ENCODE data around the gene OTP. TPM values are rescaled to one million over a fixed set of nuclear protein-coding genes. Genes with fewer than 3 reads are reported as not detected.

The OTP gene
- total and polyA plus RNA-seq, 2 experiments from 2014 or later, result not detected

DNA sequence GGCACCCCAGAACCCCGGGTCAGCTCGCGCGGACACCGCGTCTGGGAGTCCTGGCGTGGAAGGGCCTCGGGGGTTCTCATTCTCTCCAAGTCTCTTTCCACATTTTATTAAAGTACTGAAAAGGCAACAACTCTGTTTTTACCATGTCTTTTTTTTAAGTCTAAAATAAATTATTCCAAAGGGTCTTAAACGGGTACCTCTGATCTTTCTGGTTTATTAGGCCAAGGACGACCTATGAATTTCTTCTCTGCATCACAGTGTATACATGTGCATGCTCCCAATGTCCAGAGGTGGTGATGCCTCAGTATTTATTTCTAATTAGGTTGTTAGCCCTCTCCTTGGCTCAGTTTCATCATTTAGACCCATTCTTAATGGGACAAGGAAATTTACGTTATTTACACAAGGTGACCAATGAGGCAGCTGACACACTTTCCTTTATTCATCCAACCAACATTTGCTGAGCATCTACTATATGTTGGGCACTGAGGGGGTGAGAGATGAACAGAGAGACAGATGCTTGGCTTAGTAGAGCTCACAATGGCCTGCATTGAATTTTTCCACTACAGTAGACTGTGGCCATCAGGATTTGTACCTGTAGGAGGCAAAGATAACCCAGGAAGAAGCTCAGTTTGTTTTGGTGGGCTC, 7.6 kb upstream of the OTP start:
- Histone ChIP-seq H3K27me3 (peaks cover 100% of the 10 kb centered on the region), H3K9me3 (ENCODE audit: low read depth) (no peaks in the 10 kb centered on the region), H3K27ac (no peak overlapping the region), H3K4me1 (ENCODE audit: low read depth) (no peaks in the 10 kb centered on the region), H3K36me3 (no peaks in the 10 kb centered on the region), H3K4me3 (peak overlapping the region; percentile 27)
- TF ChIP-seq CTCF (IDR thresholded peaks at IDR 0.05; ENCODE audit: low read depth, low read length), result no peak
- DNase-seq (ENCODE audit: low read depth in 1 of 2, low spot score in 1 of 2), result no peak

- peak; percentile 39 for TF ChIP-seq CTCF (IDR thresholded peaks at IDR 0.05; ENCODE audit: low read depth, low read length)
- no peak overlapping the region for H3K27ac ChIP-seq
- H3K4me3 ChIP-seq, result peak overlapping the region; percentile 27
- peaks cover 100% of the 10 kb centered on the region for H3K27me3 ChIP-seq
- H3K4me1 ChIP-seq (ENCODE audit: low read depth), result no peaks in the 10 kb centered on the region
- no peaks in the 10 kb centered on the region for H3K36me3 ChIP-seq
- peak in 1 of 2 donors; percentile 82 for DNase-seq (ENCODE audit: low read depth in 1 of 2, low spot score in 1 of 2)
- no peaks in the 10 kb centered on the region for H3K9me3 ChIP-seq (ENCODE audit: low read depth)
These were observed 6.9 kb upstream of the OTP start for GRCh38 chr5:77645158-77645994.

DNA sequence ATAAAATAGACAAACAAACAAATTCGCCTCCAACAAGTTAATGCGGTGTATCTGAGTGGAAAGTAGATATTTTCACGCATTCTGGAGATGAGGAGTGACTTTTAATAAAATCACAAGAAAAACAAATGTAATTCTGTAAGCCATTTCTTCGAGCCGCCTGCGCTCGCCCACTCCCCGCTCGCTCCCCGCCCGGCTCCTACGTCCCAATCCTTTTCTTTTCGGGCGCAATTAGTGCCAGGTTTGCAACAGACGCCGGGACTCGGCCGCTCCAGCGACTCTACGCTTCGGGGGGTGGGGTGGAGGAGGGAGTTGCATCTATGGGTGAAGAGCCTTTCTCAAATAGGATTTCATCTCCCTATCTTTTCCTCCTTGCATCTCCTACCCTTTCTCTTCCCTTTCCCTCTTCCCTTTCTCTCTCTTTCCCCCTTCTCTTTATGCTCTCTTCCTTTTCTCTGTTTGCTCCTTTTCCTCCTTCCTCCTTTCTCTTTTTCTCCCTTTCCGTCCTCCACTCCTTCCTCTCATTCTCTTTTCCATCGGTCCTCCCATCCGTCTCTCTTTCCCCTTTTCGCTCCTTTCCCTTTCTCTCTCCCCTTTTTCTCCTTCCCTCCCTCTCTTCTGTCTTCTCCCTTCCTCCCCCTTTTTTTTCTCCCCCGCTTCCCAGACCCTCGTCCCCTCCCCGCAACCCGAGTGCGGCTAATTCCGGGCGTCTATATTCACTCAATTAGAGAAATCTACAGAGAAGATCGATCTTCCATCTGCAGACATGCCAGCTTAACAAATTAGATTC, 6.1 kb upstream of the OTP start:
- no peaks in the 10 kb centered on the region for H3K4me1 ChIP-seq (ENCODE audit: low read depth)
- no peaks in the 10 kb centered on the region for H3K36me3 ChIP-seq
- DNase-seq (ENCODE audit: low read depth in 1 of 2, low spot score in 1 of 2), result no peak
- TF ChIP-seq CTCF (IDR thresholded peaks at IDR 0.05; ENCODE audit: low read depth, low read length), result no peak
- H3K27ac ChIP-seq, result no peak overlapping the region
- no peak overlapping the region for H3K4me3 ChIP-seq
- no peaks in the 10 kb centered on the region for H3K9me3 ChIP-seq (ENCODE audit: low read depth)
- H3K27me3 ChIP-seq, result peaks cover 100% of the 10 kb centered on the region

DNA sequence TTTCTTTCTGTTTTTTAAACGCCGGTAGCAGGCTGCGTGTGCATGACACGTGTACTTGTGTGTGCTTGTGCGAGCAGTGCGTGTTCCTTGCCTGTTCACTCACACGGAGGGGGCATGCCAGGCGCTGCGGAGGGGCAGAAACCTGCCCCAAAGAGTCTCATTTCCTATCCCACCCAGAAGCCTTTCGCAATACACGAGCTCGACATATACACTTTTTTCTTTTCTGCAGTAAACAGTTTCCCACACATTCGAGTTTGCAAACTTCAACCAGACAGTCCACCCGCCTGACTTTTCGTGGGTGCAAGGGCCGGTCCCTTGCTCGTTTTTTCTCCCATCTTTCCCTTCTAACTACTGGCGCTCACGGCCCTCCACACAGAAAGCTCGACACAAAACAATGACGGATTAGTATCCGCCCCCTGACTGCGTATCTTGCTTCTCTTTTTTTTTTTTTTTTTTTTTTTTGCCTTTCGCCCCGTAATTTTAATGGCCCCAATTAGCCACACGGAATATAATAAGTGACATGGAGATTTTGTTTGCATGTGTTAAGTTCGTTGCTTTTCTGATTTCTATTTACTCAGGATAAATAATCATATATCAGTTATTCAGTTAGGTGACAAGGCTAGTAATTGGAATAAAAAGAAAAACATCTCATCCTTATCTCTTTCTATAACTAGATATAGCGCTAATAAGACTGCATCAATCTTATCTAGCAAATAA, 5.3 kb upstream of the OTP start:
- Histone ChIP-seq H3K27ac (no peak overlapping the region), H3K4me1 (ENCODE audit: low read depth) (no peaks in the 10 kb centered on the region), H3K36me3 (no peaks in the 10 kb centered on the region), H3K27me3 (peaks cover 100% of the 10 kb centered on the region), H3K9me3 (ENCODE audit: low read depth) (no peaks in the 10 kb centered on the region), H3K4me3 (no peak overlapping the region)
- no peak for DNase-seq (ENCODE audit: low read depth in 1 of 2, low spot score in 1 of 2)
- no peak for TF ChIP-seq CTCF (IDR thresholded peaks at IDR 0.05; ENCODE audit: low read depth, low read length)
